Epithelial cell of proximal tubule (primary cell): ENCODE measurements around the gene GJD4. TPM values are rescaled to one million over a fixed set of nuclear protein-coding genes. Genes with fewer than 3 reads are reported as not detected.

Experiments
- DNase-seq: peaks from one replicate; pipeline ENCODE4 v3.0.0-alpha.2; 2011; ENCODE audit warnings: low read depth
- H3K4me3 ChIP-seq: 2 replicates; pipeline ENCODE4 v1.5.1; 2011; ENCODE audit warnings: low read depth, mild to moderate bottlenecking, low read length
- total RNA-seq: library from RNA; depleted of rRNA; stranded (reverse); fragments of >200 nt; gene quantifications from 2 replicates; pipeline ENCODE4 v1.2.3, GENCODE V29; 2015
- TF ChIP-seq, protein P1 (sequence below): conservative IDR thresholded peaks from 2 replicates; pipeline ENCODE4 v1.5.1; 2012; ENCODE audit warnings: low read depth, mild to moderate bottlenecking, low read length

GJD4 gene
- total RNA-seq, 1 donor from 2014 or later, result not detected

GRCh38 chr10:35577926-35578617, 27.1 kb upstream of the GJD4 start:
- TF ChIP-seq, protein P1, sequence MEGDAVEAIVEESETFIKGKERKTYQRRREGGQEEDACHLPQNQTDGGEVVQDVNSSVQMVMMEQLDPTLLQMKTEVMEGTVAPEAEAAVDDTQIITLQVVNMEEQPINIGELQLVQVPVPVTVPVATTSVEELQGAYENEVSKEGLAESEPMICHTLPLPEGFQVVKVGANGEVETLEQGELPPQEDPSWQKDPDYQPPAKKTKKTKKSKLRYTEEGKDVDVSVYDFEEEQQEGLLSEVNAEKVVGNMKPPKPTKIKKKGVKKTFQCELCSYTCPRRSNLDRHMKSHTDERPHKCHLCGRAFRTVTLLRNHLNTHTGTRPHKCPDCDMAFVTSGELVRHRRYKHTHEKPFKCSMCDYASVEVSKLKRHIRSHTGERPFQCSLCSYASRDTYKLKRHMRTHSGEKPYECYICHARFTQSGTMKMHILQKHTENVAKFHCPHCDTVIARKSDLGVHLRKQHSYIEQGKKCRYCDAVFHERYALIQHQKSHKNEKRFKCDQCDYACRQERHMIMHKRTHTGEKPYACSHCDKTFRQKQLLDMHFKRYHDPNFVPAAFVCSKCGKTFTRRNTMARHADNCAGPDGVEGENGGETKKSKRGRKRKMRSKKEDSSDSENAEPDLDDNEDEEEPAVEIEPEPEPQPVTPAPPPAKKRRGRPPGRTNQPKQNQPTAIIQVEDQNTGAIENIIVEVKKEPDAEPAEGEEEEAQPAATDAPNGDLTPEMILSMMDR, result no peak
- DNase-seq, result no peak
- H3K4me3 ChIP-seq, result no peak overlapping the region

- DNase-seq, result no peak
- H3K4me3 ChIP-seq, result no peak overlapping the region
- TF ChIP-seq, protein P1, result no peak
Observed at GRCh38 chr10:35578618-35578956, 26.6 kb upstream of the GJD4 start.

DNA sequence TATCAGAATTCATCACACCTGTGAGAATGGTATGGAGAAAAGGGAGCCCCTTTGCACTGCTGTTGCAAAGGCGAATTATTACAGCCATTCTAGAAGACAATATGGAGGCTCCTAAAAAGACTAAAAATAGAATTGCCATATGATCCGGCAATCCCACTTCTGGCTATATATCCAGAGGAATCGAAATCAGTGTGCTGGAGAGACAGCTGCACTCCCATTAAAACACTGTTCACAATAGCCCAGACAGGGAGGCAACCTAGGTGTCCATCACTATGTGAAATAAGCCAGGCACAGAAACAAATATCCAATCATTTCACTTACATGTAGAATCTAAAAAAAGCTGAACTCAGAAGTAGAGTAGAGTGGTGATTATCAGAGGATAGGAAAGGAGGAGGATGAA, 26.0 kb upstream of the GJD4 start:
- no peak overlapping the region for H3K4me3 ChIP-seq
- no peak for DNase-seq
- TF ChIP-seq, protein P1, result no peak

DNA sequence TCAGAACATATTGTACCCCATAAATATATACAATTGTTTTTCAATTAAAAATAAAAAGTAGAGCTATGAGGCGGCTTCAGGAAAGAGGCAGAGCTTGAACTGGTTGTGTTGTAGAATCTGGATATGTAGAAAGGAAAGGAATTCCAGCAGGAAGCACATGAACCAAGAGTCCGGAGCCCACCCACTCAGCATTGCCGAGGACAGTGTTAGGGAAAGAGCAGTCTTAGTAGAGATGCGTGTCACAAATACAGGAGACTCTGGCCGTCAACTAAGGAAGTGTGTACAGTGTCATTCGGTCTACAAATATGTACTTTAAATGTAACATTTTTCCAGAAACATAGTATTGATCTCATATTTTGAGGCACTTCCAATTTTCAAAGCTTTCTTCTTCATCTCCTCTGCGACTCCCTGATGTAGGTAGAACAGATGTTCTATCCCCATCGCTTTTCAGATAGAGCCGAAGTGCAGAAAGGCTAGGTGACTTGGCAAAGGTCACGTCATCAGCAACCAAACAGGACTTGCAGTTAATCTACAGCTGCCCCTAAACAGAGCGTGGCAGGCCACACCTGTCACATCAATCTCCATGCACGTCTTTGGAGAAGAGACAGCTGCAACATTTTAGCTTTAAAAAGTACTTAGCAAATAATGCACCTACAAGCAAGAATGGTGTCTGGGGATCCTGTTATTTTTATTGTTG, 25.3 kb upstream of the GJD4 start:
- TF ChIP-seq, protein P1, result no peak
- DNase-seq, result no peak
- H3K4me3 ChIP-seq, result no peak overlapping the region

GRCh38 chr10:35580423-35580770, 24.7 kb upstream of the GJD4 start:
- TF ChIP-seq, protein P1, result no peak
- H3K4me3 ChIP-seq, result no peak overlapping the region
- no peak for DNase-seq

DNA sequence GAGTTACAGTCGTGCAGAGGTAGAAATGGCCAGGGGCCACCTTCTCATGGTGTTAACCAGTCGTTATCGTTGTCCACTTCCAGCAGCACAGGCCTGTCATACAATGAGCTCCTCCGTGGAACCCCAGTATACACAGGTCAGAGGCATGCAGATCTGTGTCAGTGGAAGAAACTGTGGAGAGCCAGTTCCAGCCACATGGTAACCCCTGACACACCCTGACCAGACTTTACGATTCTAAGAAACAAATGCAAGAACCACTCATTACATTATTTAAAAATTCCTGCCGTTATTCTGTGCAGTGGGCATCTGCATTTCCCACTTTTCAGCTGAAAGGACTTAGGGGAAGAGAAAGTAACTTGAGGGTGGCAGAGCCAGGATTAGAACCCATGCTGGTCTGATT, 23.5 kb upstream of the GJD4 start:
- DNase-seq, result no peak
- no peak overlapping the region for H3K4me3 ChIP-seq
- TF ChIP-seq, protein P1, result no peak

- no peak overlapping the region for H3K4me3 ChIP-seq
- no peak for DNase-seq
Observed at GRCh38 chr10:35584946-35585345, 20.2 kb upstream of the GJD4 start.

More at GRCh38 chr10:35584946-35585345, 20.2 kb upstream of the GJD4 start:
- TF ChIP-seq, protein P1, result no peak
